Measurements from ENCODE around the gene ATM.
"Not testable (repeated sequence)": the region's sequence is repeated elsewhere in the genome, so short reads cannot be mapped to it uniquely, and the experiment has no call there.

ATM gene

DNA sequence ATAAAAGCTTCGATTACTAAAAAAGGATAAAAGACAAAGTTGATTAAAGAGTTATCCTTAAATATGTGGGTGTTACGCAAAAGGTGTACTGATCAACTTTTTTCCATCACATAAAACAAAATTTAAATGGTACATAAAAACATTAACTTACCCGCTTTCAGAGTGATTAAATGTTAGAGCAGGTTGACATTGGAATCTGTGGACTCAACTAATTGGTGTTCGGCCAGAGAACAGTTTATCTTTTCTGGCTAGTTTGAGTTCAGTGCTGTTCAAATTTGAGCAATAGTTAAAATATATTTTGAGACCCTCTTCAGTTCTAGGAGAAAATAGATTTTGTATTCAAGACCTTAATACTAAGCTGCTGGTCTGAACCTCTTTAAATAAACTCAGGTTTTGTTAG lies 56.1 kb downstream of the ATM start:
- Histone ChIP-seq H3K9me2 (replicated peaks; ENCODE audit: control insufficient read depth, low read length) (no peaks in the 10 kb centered on the region), H4K20me1 (ENCODE audit: control insufficient read depth, insufficient read depth, low read depth, low read length) (no peaks in the 10 kb centered on the region), H3K27ac (ENCODE audit: low read depth, low read length) (no peak overlapping the region), H3K4me3 (ENCODE audit: low read length) (no peak overlapping the region), H3K36me3 (ENCODE audit: control insufficient read depth, low read length) (peaks cover 89% of the 10 kb centered on the region), H3F3A (ENCODE audit: control insufficient read depth, insufficient read depth) (peaks cover 5% of the 10 kb centered on the region), H3K4me2 (ENCODE audit: low read length) (no peak overlapping the region), H3K4me1 (ENCODE audit: control insufficient read depth, low read length) (no peaks in the 10 kb centered on the region), H3K9me3 (ENCODE audit: control insufficient read depth, insufficient read depth, low read length) (no peaks in the 10 kb centered on the region), H3K79me2 (ENCODE audit: control insufficient read depth, low read length) (no peaks in the 10 kb centered on the region), H3K27me3 (ENCODE audit: control insufficient read depth, low read length) (no peaks in the 10 kb centered on the region)
- TF ChIP-seq EZH2phosphoT487 (IDR thresholded peaks at IDR 0.05; ENCODE audit: borderline replicate concordance, low read length) (no peak), CTCF (IDR thresholded peaks at IDR 0.05; ENCODE audit: low read depth, low read length, poor library complexity, severe bottlenecking) (no peak)

GRCh38 chr11:108286370-108286769 lies 63.5 kb downstream of the ATM start:
- H3F3A ChIP-seq (ENCODE audit: control insufficient read depth, insufficient read depth), result 0 out of 2 replicates have a peak, but pooled peaks cover 3% of the 10 kb centered on the region
- H3K9me2 ChIP-seq (replicated peaks; ENCODE audit: control insufficient read depth, low read length), result no peaks in the 10 kb centered on the region
- H3K4me1 ChIP-seq (ENCODE audit: control insufficient read depth, low read length), result peaks cover 19% of the 10 kb centered on the region
- H3K9me3 ChIP-seq (ENCODE audit: control insufficient read depth, insufficient read depth, low read length), result no peaks in the 10 kb centered on the region
- no peak overlapping the region for H3K4me2 ChIP-seq (ENCODE audit: low read length)
- TF ChIP-seq CTCF (IDR thresholded peaks at IDR 0.05; ENCODE audit: low read depth, low read length, poor library complexity, severe bottlenecking) (no peak), EZH2phosphoT487 (IDR thresholded peaks at IDR 0.05; ENCODE audit: borderline replicate concordance, low read length) (no peak)
- H4K20me1 ChIP-seq (ENCODE audit: control insufficient read depth, insufficient read depth, low read depth, low read length), result no peaks in the 10 kb centered on the region
- no peak overlapping the region for H3K27ac ChIP-seq (ENCODE audit: low read depth, low read length)
- H3K27me3 ChIP-seq (ENCODE audit: control insufficient read depth, low read length), result no peaks in the 10 kb centered on the region
- H3K4me3 ChIP-seq (ENCODE audit: low read length), result no peak overlapping the region
- H3K36me3 ChIP-seq (ENCODE audit: control insufficient read depth, low read length), result peaks cover 89% of the 10 kb centered on the region
- no peaks in the 10 kb centered on the region for H3K79me2 ChIP-seq (ENCODE audit: control insufficient read depth, low read length)

DNA sequence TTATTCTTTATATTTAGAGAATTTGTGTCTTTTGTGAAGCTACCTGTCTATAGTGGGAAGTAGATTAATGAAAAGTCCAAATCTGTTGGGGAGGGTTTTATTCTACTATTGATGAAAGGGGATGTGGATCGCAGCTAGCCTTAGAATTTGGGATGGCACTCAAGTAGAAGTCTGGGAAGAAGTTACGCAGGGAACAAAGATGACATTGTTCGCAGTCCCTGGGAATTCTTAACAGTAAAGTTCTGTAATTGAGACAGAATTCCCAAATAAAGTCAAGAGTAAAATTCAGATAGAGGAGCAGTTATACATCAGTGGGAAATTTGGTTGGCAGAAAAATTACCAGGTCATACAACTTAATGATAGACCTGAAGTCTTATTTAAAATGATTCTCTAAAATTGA lies 64.1 kb downstream of the ATM start:
- H3K9me3 ChIP-seq (ENCODE audit: control insufficient read depth, insufficient read depth, low read length), result no peaks in the 10 kb centered on the region
- peaks cover 19% of the 10 kb centered on the region for H3K4me1 ChIP-seq (ENCODE audit: control insufficient read depth, low read length)
- H4K20me1 ChIP-seq (ENCODE audit: control insufficient read depth, insufficient read depth, low read depth, low read length), result no peaks in the 10 kb centered on the region
- no peak overlapping the region for H3K4me2 ChIP-seq (ENCODE audit: low read length)
- H3F3A ChIP-seq (ENCODE audit: control insufficient read depth, insufficient read depth), result 0 out of 2 replicates have a peak, but pooled peaks cover 3% of the 10 kb centered on the region
- TF ChIP-seq CTCF (IDR thresholded peaks at IDR 0.05; ENCODE audit: low read depth, low read length, poor library complexity, severe bottlenecking) (no peak), EZH2phosphoT487 (IDR thresholded peaks at IDR 0.05; ENCODE audit: borderline replicate concordance, low read length) (no peak)
- H3K36me3 ChIP-seq (ENCODE audit: control insufficient read depth, low read length), result peaks cover 91% of the 10 kb centered on the region
- H3K79me2 ChIP-seq (ENCODE audit: control insufficient read depth, low read length), result no peaks in the 10 kb centered on the region
- no peak overlapping the region for H3K4me3 ChIP-seq (ENCODE audit: low read length)
- no peak overlapping the region for H3K27ac ChIP-seq (ENCODE audit: low read depth, low read length)
- H3K9me2 ChIP-seq (replicated peaks; ENCODE audit: control insufficient read depth, low read length), result no peaks in the 10 kb centered on the region
- no peaks in the 10 kb centered on the region for H3K27me3 ChIP-seq (ENCODE audit: control insufficient read depth, low read length)

GRCh38 chr11:108289066-108289465 lies 66.2 kb downstream of the ATM start:
- H3K9me2 ChIP-seq (replicated peaks; ENCODE audit: control insufficient read depth, low read length); H3K79me2 ChIP-seq (ENCODE audit: control insufficient read depth, low read length); H4K20me1 ChIP-seq (ENCODE audit: control insufficient read depth, insufficient read depth, low read depth, low read length); H3K27me3 ChIP-seq (ENCODE audit: control insufficient read depth, low read length); H3F3A ChIP-seq (ENCODE audit: control insufficient read depth, insufficient read depth); H3K9me3 ChIP-seq (ENCODE audit: control insufficient read depth, insufficient read depth, low read length); H3K4me2 ChIP-seq (ENCODE audit: low read length); H3K27ac ChIP-seq (ENCODE audit: low read depth, low read length); H3K4me3 ChIP-seq (ENCODE audit: low read length): not testable (repeated sequence)
- H3K4me1 ChIP-seq (ENCODE audit: control insufficient read depth, low read length), result peaks cover 19% of the 10 kb centered on the region
- peaks cover 91% of the 10 kb centered on the region for H3K36me3 ChIP-seq (ENCODE audit: control insufficient read depth, low read length)

All from DOHH2 (cell line).